GM21529 (cell line): Measurements from ENCODE around the gene MRPL16.
"Not testable (repeated sequence)": the region's sequence is repeated elsewhere in the genome, so short reads cannot be mapped to it uniquely, and the experiment has no call there.

Experiments used
- ATAC-seq: cut with Tn5 transposase; IDR thresholded peaks from one replicate; pipeline ENCODE4 v1.9.1; 2021; ENCODE audit not compliant: unreplicated experiment

MRPL16 gene

DNA sequence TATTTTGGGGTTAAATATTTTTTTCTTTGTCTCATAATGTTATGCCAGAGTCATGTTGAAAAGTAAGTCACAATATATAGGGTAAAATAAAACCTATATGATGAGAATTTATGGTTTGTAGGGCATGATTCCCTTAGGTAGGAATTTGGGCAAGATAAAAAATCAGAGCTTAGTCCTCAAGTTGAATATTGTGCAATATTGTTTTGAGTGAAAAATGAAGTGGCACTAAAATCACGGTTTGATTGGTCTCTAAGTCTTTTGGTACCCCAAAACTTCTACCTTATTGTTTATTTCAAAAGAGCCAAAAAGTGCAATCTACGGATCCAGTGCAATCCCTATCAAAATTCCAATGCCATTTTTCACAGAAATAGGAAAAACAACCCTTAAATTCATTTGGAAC lies 1.6 kb upstream of the MRPL16 start:
- ATAC-seq: no peak

DNA sequence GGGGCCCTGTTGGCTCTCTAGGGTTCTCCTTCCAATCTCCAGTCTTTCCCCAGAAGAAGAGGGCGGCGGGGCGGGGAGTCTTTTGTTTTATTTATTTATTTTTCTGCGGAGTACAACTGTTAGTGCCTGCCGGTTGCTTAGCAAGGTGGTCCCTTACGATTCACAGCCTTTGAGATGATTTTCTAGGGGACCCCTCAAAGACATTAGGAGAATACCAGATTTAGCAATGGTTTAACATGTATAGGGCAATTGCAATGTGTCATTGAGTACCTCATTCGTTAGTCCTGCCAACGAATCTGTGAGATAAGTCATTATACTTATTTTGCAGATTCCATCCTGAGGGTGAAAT lies 307 bp upstream of the MRPL16 start:
- no peak for ATAC-seq

DNA sequence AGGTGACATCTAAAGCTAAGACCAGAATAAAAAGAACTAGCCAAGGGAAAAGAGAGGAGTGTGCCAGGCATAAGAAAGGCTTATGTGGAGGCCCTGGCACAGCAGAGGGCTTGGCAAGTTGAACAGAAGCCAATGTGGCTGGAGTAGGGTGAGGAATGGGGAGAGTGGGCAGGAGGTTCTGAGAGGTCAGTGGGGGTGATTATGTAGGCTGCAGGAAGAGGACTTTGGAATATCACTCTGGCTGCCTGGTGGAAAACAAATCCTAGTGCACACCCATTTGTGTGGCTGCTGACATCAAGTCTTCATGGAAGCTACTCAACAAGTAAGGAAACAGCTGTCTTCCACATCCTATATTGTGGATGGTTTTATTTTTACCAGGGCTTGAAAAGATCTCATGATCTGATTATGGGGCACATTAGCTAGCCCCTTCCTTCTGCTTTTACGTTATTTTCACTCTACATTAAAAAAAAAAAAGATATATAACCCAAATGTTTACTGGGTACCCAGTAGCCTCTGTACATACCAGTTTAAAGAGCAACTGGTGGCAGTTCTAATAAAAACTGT lies 3.4 kb downstream of the MRPL16 start:
- ATAC-seq: no peak

DNA sequence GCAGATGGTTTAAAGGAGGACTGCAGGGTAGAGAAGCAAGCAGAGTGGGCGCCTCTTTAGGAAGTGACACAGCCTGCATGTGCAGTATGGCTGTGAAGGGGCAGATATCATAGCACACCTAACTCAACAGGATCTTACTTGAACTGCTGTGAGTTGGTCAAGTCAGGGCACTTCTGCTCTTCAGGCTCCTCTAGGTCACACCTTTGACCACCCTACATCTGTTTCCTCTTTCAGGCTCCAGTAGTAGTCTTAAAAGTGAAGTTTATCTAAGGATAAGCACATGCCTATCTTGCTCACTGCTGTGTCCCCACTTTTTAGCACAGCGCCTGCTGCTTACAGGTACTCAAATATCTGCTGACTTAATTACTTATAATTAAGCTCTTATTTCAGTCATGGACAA lies 6.5 kb downstream of the MRPL16 start:
- ATAC-seq: no peak

DNA sequence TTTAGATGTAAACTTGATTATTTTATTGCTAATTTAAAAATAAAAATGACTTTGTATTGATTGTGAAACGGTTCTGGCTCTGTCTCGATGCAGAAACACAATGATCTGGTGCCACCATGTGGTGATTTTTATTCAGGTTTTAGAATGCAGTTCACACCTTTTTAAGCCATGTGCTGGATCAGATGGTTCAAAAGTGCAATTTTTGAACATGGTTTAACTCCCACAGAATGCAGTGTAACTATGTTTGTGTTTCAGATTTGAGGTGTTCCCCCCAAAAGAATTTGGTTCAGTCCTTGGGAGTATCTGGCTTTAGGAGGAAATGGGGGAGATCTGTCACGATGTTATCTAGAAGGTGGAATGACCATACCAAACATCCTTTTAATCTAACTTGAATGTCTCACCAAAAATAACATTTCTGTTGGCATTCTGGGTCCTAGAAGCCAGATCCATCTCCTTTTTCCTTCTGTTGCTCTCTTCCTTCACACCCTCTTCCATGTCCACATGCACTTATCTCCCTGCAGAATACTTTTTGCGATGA lies 7.9 kb downstream of the MRPL16 start:
- ATAC-seq: no peak

DNA sequence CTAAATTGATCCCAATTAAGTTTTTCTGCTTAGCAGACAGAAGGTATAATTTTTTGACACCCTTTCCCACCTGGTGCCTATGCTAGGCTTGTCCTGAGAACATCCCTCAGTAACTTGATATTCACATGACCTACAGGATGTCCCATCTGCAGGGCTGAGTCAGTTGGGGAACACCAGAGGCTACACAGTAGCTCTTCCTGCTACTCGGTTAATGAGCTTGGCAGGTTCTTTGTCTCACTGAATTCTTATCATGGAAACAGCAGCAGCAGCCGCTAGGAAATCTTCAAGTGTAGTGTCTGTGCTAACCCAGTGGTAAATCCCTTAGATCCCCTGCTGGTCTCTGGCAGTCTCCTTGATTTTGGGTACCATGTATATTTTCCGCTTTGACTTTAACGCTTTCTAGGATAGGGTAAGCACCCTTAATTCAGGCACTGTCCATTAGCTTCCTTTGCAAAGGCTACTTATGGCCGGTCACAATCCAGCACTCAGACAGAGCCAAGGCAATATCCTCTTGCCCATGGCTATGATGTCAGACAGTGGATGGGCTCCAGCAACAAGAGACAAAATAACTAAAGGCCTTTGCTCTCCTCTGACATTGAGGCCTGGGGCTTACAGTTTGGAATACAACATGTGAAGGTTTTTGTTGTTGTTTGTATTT lies 8.5 kb downstream of the MRPL16 start:
- ATAC-seq: no peak

DNA sequence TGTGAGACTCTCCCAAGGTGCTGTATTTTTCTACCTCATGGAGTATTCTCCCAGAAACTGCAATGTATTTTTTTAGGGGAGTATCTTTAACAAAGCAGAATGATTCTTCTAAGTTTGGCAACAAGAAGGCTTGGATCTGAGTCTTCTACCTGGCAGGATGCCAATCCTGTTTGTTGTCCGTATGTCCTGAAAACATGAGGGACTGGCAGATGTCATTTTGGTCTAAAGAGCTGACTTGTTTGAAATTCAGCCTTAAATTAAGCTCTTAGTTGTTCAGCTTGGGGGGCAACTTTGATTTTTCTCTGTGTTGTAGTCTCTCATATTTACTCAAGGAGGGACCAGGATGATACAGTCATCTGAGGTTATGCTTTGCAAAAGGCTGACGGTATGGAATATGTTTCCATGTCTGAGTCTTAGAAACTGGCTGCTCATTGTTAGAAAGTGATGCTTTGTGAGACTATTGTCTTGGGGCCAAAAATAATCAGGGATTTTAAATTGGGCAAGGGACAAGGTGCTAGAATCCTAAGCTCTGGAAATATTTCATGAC lies 9.3 kb downstream of the MRPL16 start:
- ATAC-seq: no peak

DNA sequence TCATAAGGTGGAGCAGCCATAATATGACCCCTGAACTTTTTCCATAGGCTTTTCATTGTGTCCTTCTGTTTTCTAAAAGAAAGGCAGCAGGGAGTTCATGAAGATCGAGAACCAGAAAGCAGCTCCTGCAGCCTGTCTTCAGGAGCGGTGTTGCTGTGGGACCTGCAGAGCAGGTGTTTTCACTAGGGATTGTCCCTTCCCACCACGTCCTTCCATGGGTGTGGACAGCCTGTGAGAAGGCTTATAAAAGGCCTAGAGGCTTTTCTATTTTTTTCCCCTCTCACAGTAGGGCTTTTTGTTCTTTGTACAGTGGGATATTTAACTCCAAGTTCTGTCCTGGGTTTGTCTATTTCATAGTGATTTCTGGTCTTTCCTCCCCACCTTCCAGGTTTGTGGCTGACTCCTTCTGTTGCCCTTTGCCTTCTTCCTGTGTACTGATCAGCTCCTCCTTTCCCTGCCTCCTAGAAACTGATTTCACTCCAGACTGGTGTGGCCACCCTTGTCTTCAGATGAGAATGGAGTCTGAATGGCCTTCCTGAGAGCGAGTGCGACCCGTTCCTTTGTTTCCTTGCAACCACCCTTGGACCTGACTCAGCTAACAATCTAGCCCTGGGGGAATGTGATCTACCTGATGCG lies 10.1 kb downstream of the MRPL16 start:
- ATAC-seq: no peak

DNA sequence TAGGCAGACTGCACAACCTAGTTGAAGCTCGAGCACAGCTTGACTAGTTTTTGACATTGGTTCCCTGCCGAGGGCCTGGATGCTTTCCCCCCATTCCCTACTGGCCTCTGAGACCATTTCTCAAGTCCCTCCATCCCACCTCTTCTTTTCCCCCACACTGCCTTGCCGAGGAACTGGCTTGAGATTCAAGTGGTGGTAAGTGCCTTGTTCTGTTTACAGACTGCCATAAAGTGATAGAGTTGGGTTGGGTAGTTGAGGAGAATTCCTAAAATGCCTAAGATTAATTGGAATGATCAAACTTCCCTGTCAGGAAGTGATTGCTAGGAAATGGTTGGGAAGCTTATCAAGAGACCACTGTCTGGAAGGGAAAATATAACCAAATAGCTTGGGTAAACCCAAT lies 16.2 kb downstream of the MRPL16 start:
- no peak for ATAC-seq

DNA sequence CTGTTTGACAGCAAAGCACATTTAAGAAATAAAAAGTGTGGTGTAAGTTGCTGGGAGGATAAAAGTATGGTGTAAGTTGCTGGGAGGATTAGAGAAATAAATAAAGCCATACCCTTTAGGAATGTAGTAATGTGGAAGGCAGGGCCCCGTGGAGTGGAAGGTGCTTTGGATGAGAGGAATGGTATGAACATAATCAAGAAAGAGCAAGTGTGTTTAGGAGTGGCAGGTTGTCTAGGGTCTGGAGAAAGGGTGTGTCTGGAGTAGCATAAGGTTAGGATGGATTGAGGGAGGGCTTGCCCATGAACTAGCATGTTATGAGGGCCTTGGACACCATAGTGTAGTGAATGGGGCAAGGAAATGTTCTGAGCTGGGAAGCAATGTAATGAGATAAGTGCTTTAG lies 18.1 kb downstream of the MRPL16 start:
- no peak for ATAC-seq

DNA sequence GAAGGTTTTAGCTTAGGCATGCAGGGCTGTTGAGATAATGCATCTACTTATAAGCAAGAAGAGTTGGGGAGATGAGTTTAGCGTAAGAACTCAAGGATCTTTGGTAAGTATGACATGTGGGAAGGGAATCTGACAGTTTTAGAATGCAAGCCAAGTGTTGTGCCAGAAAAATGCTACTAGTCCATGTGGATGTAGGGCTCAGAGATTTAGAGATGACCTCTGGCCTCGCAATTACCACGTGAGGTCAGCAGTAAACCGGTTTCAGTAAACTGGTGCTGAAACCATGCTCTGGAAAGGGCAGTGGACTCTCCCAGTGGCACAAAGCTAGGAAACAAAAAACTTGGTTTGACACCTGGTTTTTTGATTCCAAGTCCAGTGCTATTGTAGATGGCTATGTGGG lies 18.9 kb downstream of the MRPL16 start:
- ATAC-seq: no peak

DNA sequence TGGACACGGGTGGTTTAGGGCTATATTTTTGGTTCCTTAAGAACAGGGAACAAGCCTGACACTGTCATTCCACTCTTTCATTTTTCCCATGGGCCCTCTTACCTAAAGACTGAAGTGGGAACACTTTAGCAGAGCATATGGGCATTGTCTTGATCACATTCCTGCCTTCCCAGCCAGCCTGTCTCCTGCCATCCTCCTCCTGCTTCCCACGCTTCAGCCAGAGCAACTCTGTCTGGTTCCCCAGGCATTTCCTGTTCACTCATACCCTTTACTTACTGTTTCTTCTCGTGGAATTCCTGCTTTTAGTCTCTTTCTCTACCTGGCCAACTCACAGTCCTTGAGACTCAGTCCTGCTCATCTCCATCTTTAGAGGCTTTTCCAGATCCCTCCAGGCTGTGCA lies 22.8 kb downstream of the MRPL16 start:
- no peak for ATAC-seq

DNA sequence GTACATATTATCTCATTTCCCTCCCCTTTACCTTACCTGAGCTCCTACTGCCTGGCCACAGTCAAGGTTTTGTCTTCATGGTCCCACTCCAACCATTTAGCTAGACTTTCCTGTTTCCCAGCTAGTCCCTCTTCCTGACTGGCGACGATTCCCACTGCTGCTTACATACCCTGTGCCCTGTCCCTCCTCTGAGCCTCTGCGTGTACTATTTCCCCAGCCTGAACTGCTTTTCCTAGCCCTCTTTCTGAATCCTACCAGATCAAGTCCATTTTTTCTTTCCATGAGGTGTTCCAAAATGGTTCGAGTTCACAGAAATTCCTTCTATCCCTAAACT lies 23.4 kb downstream of the MRPL16 start:
- ATAC-seq: no peak

DNA sequence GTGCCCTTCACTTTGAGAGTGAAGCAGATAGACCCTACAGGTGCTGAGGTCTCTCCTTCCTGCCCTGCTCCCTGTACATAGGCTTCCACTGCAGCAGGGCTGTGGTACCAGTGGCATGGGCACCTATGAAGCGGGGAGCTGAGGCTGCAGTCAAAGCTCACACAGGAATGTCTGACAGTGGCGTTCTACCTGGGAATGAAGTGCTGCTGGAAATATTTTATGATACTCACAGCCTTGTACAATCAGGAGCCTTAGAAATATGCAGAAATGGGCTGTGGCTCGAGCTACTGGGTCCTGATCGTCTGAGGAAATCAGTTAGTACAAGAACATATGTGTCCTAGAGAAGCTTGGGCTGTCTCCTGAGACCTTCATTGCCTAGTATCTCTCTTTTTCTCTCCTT lies 24.8 kb downstream of the MRPL16 start:
- no peak for ATAC-seq

DNA sequence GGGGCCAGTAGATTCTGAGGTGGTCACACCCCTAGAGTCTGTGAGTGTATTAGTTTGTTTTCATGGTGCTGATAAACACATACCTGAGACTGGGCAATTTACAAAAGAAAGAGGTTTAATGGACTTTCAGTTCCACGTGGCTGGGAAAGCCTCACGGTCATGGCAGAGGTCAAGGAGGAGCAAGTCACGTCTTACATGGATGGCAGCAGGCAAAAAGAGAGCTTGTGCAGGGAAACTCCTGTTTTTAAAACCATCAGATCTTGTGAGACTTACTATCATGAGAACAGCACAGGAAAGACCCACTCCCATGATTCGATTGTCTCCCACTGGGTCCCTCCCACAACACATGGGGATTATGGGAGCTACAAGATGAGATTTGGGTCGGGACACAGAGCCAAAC lies 26.1 kb downstream of the MRPL16 start:
- ATAC-seq: not testable (repeated sequence)

DNA sequence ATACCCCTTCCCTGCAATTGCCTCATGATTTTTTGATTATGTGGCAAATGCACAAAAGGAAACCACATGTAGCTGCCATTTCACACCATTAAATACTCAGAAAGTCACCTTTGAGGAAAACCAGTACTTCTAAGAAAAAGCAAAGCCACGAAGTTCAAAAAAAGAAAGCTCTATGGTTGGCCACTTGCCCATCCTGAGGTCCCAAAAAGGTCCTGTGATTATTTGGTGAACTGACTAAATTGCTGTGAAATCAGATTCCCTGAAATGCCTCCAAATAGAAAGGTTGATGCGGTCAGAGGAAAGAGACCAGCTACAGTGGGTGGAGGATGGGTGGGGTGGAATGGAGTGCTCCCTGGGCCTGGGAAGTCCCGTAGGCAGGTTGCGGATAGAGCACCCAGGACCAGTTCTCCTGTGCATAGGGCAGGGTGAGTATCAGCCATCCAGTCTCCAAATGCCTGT lies 26.9 kb downstream of the MRPL16 start:
- ATAC-seq: no peak

DNA sequence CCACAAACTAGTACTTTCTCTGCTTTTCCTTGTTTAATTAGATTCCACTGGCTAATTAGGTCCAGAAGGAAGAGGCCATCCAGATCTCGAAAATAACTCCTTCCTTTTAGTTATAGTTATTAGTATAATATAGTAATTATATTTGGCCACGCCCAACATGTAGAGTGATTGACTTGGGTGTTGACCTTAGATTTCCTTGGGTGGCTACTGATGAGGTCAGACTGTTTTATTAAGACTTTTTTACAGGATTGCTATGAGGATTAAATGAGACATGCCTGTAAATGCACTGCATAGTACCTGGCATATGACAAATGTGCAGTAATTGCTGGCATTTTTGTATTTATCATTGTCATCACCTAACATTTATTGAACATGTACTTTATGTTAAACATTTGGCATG lies 28.5 kb downstream of the MRPL16 start:
- no peak for ATAC-seq

DNA sequence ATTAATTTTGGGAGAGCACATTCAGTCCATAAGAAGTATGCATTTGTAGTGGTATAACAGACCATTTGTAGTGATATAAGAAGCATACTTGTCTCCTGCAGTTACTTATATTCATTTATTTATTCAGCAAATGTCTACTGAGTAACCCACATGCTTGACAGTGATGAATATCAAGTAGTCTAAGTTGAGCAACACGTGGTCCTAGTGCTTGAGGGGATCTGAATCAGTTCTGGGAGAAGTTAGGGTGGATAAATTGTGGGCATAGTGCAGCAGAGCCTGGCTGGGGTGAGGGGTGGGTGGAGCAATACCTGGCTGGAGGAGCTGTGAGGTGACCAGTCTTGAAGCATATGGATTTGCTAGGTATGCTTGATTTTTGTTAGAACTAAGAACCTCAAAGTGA lies 31.1 kb downstream of the MRPL16 start:
- ATAC-seq: no peak

DNA sequence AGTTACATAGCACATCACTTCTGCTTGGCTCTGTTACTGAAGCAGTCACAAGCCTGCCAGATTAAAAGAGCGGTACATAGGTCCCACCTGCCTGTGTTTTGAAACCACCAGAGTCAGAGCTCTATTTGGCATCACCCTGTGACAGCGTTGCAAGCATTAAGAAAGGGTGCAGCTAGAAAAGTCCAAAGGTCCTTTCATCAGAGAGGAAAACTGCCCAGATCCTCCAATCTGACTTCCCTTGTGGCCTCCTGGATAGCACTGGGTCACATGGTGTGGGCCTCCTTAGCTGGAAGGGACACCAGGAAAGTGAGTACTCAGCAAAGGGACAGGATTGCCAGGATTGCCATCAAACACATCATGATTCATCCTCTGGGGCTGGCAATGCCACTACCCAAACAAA lies 32.5 kb downstream of the MRPL16 start:
- no peak for ATAC-seq

DNA sequence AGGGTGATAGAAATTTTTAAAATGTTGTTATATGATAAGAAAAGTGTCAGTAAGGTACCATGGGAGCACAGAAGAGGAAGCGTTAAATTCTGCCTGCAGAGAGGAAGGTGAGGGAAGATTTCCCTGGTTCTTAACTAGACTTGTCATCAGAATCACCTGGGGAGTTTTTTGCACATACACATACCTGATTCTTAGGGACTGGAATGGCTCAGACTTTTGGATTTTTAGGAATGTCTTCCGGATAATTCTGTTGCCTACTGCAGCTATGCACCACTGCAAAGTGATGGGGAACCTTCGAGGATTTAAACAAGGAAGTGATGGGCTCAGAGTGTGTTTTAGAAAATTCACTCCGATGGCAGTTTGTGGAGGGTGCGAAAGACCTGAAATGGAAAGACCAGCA lies 33.5 kb downstream of the MRPL16 start:
- ATAC-seq: no peak

DNA sequence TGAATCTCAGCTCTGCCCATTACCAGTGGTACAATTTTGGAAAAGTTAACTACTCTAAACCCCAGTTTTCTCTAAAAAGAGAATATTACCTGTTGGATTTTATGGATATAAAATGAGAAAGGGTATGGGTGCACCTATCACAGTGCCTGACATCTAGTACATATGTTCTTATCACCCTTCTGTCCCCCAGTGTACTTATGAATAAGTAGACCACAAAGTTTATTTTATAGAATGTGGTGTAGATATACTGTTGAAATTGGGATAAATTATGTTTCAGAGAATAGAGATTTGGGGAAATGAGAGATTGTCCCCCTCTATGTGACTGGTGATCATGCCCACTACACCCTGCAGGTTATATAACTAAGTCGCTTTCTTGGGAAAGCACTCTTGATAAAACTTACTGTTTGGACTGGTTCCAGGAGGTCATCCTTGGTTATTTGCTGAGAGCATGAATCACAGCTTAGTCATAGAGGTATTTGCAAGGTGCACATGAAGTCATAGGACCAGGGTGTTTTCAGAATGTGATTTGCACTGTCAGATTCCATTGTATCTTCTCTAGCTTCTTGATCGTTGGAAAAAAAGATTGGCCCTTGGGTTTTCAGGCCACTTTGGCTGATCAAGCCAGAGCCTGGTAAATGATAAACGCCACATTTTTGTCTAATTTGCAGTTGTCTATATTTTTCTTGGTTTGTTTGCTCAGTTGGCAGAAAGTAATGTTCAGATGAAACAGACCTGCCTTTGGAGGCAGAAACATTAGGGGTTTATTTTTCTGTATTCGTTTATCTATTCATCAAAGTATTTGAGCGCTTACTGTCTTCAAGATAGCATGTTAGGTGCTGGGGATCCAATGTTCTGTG lies 34.1 kb downstream of the MRPL16 start:
- no peak for ATAC-seq

DNA sequence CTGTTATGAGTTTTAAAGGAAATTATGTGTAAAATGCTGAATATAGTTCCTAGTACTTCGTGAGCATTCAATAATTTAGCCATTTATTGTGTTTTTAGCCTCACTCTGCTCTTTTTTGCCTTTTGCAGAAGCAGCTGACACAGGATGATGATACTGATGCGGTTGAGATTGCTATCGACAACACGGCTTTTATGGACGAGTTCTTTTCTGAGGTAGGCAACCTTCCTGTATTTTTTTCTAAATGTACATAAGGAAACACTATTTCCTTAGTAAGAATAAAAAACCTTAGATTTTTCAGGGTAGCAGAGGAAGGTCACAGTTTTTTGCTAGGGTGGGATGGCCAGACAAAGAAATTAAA lies 37.5 kb downstream of the MRPL16 start:
- no peak for ATAC-seq
